Measurements from ENCODE around the gene RAB5A.
"Not testable (repeated sequence)": the region's sequence is repeated elsewhere in the genome, so short reads cannot be mapped to it uniquely, and the experiment has no call there.

Gene RAB5A

GRCh38 chr3:19946832-19947548 lies at the start of gene RAB5A:
TSS of gene RAB5A (plus strand) at chr3:19947097. CDS start at chr3:19950899, 3,802 bp downstream.
- DNase-seq: peak; percentile 98

- no peak for DNase-seq
Observed at GRCh38 chr3:19898721-19899120, 48.2 kb upstream of the RAB5A start.

GRCh38 chr3:19899264-19899663 lies 47.6 kb upstream of the RAB5A start:
- no peak for DNase-seq

- not testable (repeated sequence) for DNase-seq
Observed at GRCh38 chr3:19899833-19900232, 47.1 kb upstream of the RAB5A start.

- no peak for DNase-seq
Observed at GRCh38 chr3:19901337-19901736, 45.6 kb upstream of the RAB5A start.

GRCh38 chr3:19901918-19902317 lies 45.0 kb upstream of the RAB5A start:
- DNase-seq: no peak

- DNase-seq: no peak
Observed at GRCh38 chr3:19903649-19904048, 43.2 kb upstream of the RAB5A start.

- DNase-seq: no peak
Observed at GRCh38 chr3:19907523-19907922, 39.4 kb upstream of the RAB5A start.

- DNase-seq: no peak
Observed at GRCh38 chr3:19911452-19911851, 35.4 kb upstream of the RAB5A start.

GRCh38 chr3:19917167-19917566 lies 29.7 kb upstream of the RAB5A start:
- DNase-seq: no peak

GRCh38 chr3:19920401-19921080 lies 26.4 kb upstream of the RAB5A start:
- no peak for DNase-seq

GRCh38 chr3:19931180-19931692 lies 15.7 kb upstream of the RAB5A start:
- DNase-seq: peak; percentile 38

GRCh38 chr3:19931767-19932188 lies 15.1 kb upstream of the RAB5A start:
- no peak for DNase-seq

GRCh38 chr3:19932422-19932821 lies 14.5 kb upstream of the RAB5A start:
- DNase-seq: no peak

GRCh38 chr3:19934098-19934566 lies 12.8 kb upstream of the RAB5A start, which contains the start of gene EFHB:
TSS of gene EFHB (minus strand) at chr3:19934217. CDS start at chr3:19934018, 199 bp downstream.
- no peak for DNase-seq

GRCh38 chr3:19937459-19938294 lies 9.2 kb upstream of the RAB5A start:
- no peak for DNase-seq

GRCh38 chr3:19938295-19938627 lies 8.6 kb upstream of the RAB5A start:
- DNase-seq: no peak

- DNase-seq: no peak
Observed at GRCh38 chr3:19940643-19941042, 6.3 kb upstream of the RAB5A start.

- no peak for DNase-seq
Observed at GRCh38 chr3:19945534-19945933, 1.4 kb upstream of the RAB5A start.

- no peak for DNase-seq
Observed at GRCh38 chr3:19945969-19946831, 697 bp upstream of the RAB5A start.

- DNase-seq: peak; percentile 66
Observed at GRCh38 chr3:19947549-19948225, 790 bp downstream of the RAB5A start.

GRCh38 chr3:19948226-19948591 lies 1.3 kb downstream of the RAB5A start:
- DNase-seq: no peak
